Measurements from ENCODE around the gene HYPK. TPM values are rescaled to one million over a fixed set of nuclear protein-coding genes. Genes with fewer than 3 reads are reported as not detected.

Gene HYPK
- total RNA-seq, 2 donors from 2014 or later = 5.0 to 25.7 TPM

GRCh38 chr15:43792761-43793476, 7.5 kb upstream of the HYPK start:
- H3K27me3 ChIP-seq = no peaks in the 10 kb centered on the region
- H3K4me1 ChIP-seq = peaks cover 22% of the 10 kb centered on the region
- H3K27ac ChIP-seq = peak overlapping the region; percentile 93
- DNase-seq = peak; percentile 63
- peak overlapping the region; percentile 100 for H3K9ac ChIP-seq (ENCODE audit: low read depth in 2 of 2, low read length in 2 of 2)
- H3K36me3 ChIP-seq = peaks cover 8% of the 10 kb centered on the region
- TF ChIP-seq, protein P1, sequence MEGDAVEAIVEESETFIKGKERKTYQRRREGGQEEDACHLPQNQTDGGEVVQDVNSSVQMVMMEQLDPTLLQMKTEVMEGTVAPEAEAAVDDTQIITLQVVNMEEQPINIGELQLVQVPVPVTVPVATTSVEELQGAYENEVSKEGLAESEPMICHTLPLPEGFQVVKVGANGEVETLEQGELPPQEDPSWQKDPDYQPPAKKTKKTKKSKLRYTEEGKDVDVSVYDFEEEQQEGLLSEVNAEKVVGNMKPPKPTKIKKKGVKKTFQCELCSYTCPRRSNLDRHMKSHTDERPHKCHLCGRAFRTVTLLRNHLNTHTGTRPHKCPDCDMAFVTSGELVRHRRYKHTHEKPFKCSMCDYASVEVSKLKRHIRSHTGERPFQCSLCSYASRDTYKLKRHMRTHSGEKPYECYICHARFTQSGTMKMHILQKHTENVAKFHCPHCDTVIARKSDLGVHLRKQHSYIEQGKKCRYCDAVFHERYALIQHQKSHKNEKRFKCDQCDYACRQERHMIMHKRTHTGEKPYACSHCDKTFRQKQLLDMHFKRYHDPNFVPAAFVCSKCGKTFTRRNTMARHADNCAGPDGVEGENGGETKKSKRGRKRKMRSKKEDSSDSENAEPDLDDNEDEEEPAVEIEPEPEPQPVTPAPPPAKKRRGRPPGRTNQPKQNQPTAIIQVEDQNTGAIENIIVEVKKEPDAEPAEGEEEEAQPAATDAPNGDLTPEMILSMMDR (IDR thresholded peaks at IDR 0.05) = no peak
- no peaks in the 10 kb centered on the region for H3K9me3 ChIP-seq
- H3K4me3 ChIP-seq = peak overlapping the region; percentile 87
- intact Hi-C loops (cut with DNase I) = loop anchor here (10.0 kb wide), 1 partner anchor 922 kb away; the partner anchor contains the start of genes B2M and PATL2

DNA sequence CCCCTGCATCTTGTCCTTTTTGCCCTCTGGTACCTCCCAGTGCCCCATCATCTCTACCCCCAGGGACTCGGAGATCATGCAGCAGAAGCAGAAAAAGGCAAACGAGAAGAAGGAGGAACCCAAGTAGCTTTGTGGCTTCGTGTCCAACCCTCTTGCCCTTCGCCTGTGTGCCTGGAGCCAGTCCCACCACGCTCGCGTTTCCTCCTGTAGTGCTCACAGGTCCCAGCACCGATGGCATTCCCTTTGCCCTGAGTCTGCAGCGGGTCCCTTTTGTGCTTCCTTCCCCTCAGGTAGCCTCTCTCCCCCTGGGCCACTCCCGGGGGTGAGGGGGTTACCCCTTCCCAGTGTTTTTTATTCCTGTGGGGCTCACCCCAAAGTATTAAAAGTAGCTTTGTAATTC, 6.8 kb upstream of the HYPK start:
- peaks cover 8% of the 10 kb centered on the region for H3K36me3 ChIP-seq
- no peaks in the 10 kb centered on the region for H3K27me3 ChIP-seq
- no peaks in the 10 kb centered on the region for H3K9me3 ChIP-seq
- intact Hi-C loops (cut with DNase I) = loop anchor here (10.0 kb wide), 1 partner anchor 921 kb away; the partner anchor contains the start of genes B2M and PATL2
- peak overlapping the region; percentile 93 for H3K27ac ChIP-seq
- peaks cover 27% of the 10 kb centered on the region for H3K4me1 ChIP-seq
- H3K4me3 ChIP-seq = peak overlapping the region; percentile 87
- DNase-seq = no peak
- peak overlapping the region; percentile 100 for H3K9ac ChIP-seq (ENCODE audit: low read depth in 2 of 2, low read length in 2 of 2)
- TF ChIP-seq, protein P1 (IDR thresholded peaks at IDR 0.05) = no peak

GRCh38 chr15:43794269-43795037, 5.9 kb upstream of the HYPK start:
- TF ChIP-seq, protein P1 (IDR thresholded peaks at IDR 0.05) = no peak
- no peaks in the 10 kb centered on the region for H3K9me3 ChIP-seq
- DNase-seq = no peak
- peak overlapping the region in 1 of 2 donors; percentile 100 for H3K9ac ChIP-seq (ENCODE audit: low read depth in 2 of 2, low read length in 2 of 2)
- intact Hi-C loops (cut with DNase I) = loop anchor here (10.0 kb wide), 1 partner anchor 920 kb away; the partner anchor contains the start of genes B2M and PATL2
- peak overlapping the region; percentile 93 for H3K27ac ChIP-seq
- no peaks in the 10 kb centered on the region for H3K27me3 ChIP-seq
- H3K36me3 ChIP-seq = peaks cover 8% of the 10 kb centered on the region
- H3K4me3 ChIP-seq = no peak overlapping the region
- H3K4me1 ChIP-seq = peaks cover 27% of the 10 kb centered on the region

GRCh38 chr15:43795197-43795596, 5.2 kb upstream of the HYPK start:
- TF ChIP-seq, protein P1 (IDR thresholded peaks at IDR 0.05) = no peak
- H3K9ac ChIP-seq (ENCODE audit: low read depth in 2 of 2, low read length in 2 of 2) = no peak overlapping the region
- intact Hi-C loops (cut with DNase I) = loop anchor here (10.0 kb wide), 1 partner anchor 920 kb away; the partner anchor contains the start of genes B2M and PATL2
- peaks cover 8% of the 10 kb centered on the region for H3K36me3 ChIP-seq
- H3K4me1 ChIP-seq = peaks cover 32% of the 10 kb centered on the region
- H3K9me3 ChIP-seq = no peaks in the 10 kb centered on the region
- H3K27ac ChIP-seq = peak overlapping the region; percentile 14
- no peaks in the 10 kb centered on the region for H3K27me3 ChIP-seq
- H3K4me3 ChIP-seq = no peak overlapping the region
- no peak for DNase-seq

DNA sequence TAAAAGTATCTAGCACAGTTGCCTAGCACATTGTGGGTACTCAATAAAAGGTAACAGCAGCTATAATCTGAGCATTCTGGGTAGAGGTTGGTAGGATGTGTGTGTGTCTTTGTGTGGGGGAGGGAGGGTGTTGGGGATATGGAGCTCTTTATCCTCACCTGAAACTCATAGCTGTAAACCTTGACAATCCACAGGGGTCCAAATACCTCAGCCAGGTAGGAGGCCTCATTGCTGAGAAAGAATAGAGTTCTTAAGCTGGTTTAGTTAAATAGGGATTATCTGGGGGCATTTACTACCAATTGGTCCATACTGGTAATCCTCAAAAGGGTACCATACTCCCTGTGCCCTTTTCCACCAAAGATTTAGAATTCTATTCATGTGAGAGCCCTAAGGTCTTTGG, 4.4 kb upstream of the HYPK start:
- no peak overlapping the region for H3K4me3 ChIP-seq
- no peak overlapping the region for H3K9ac ChIP-seq (ENCODE audit: low read depth in 2 of 2, low read length in 2 of 2)
- DNase-seq = no peak
- TF ChIP-seq, protein P1 (IDR thresholded peaks at IDR 0.05) = no peak
- H3K27me3 ChIP-seq = no peaks in the 10 kb centered on the region
- H3K27ac ChIP-seq = no peak overlapping the region
- peaks cover 32% of the 10 kb centered on the region for H3K4me1 ChIP-seq
- no peaks in the 10 kb centered on the region for H3K9me3 ChIP-seq
- intact Hi-C loops (cut with DNase I) = loop anchor here (10.0 kb wide), 1 partner anchor 919 kb away; the partner anchor contains the start of genes B2M and PATL2
- peaks cover 8% of the 10 kb centered on the region for H3K36me3 ChIP-seq
